Endothelial cell of umbilical vein (primary cell): Measurements from ENCODE around the gene WBP2. TPM values are rescaled to one million over a fixed set of nuclear protein-coding genes. Genes with fewer than 3 reads are reported as not detected.

ENCODE experiments used
- BruUV-seq: library from RNA; stranded (reverse); fragments of 400-500 nt; replicated peaks from 2 replicates; lab custom pipeline; 2021; lab: Mats Ljungman, UMichigan
- CTCF ChIA-PET: fragments of 300-600, 350-600 bp; sonication (Branson Sonifier 250); formaldehyde crosslinking; loops from one replicate; lab custom pipeline; 2021; ENCODE audit warnings: antibody characterized with exemption, inconsistent platforms; lab: Charles Lee
- POLR2A ChIA-PET: fragments of 300-600, 350-600 bp; sonication (Branson Sonifier 250); formaldehyde crosslinking; loops from one replicate; lab custom pipeline; 2021; ENCODE audit warnings: antibody characterized with exemption, inconsistent platforms; lab: Charles Lee
- DNase-seq: peaks from one replicate; pipeline ENCODE4 v3.0.0-alpha.2; 2011; ENCODE audit warnings: low read depth, low spot score
- FAIRE-seq: peaks from 2 replicates; lab custom pipeline; 2011; peaks lifted over from hg19 to GRCh38; lab: Jason Lieb, UNC
- H2AFZ ChIP-seq: 2 replicates; pipeline ENCODE4 v1.6.0; 2012; ENCODE audit warnings: low read depth, low read length, control low read depth, inconsistent platforms
- H3K27ac ChIP-seq: 2 replicates; pipeline ENCODE4 v1.5.1; 2011; ENCODE audit warnings: low read depth, mild to moderate bottlenecking, control low read depth, low read length, moderate library complexity; ENCODE audit not compliant: insufficient read depth
- H3K27me3 ChIP-seq, 2 experiments: 2 replicates each; pipeline versions ENCODE4 v1.6.0 to v1.6.1; 2011; ENCODE audit warnings: low read length in 2 of 2, mixed read lengths in 1 of 2; ENCODE audit not compliant: control insufficient read depth in 2 of 2, insufficient read depth in 2 of 2
- H3K36me3 ChIP-seq, 2 experiments: 2 replicates in 1 of 2; 3 replicates in 1 of 2; pipeline ENCODE4 v1.5.1; 2011; ENCODE audit warnings: low read length in 2 of 2, mild to moderate bottlenecking in 1 of 2, moderate library complexity in 1 of 2; ENCODE audit not compliant: control insufficient read depth in 2 of 2, insufficient read depth in 2 of 2; ENCODE audit errors: extremely low read depth in 1 of 2
- H3K4me1 ChIP-seq: 3 replicates; pipeline ENCODE4 v1.5.1; 2011; ENCODE audit warnings: mild to moderate bottlenecking, low read length; ENCODE audit not compliant: control insufficient read depth, insufficient read depth; ENCODE audit errors: extremely low read depth
- H3K4me2 ChIP-seq: 2 replicates; pipeline ENCODE4 v1.6.1; 2011; ENCODE audit warnings: low read length, control low read depth, mixed read lengths; ENCODE audit not compliant: insufficient read depth
- H3K4me3 ChIP-seq, 3 experiments: fragments of 200-600 bp in 1 of 3; sonication (generic), shearing (Covaris generic) in 1 of 3; replicated peaks in 1 of 3; 2 replicates each; pipeline ENCODE4 v1.5.1; 2011 to 2016; ENCODE audit warnings: control low read depth in 3 of 3, low read length in 3 of 3, mild to moderate bottlenecking in 2 of 3, inconsistent platforms in 1 of 3, low read depth in 1 of 3, moderate library complexity in 1 of 3; ENCODE audit not compliant: insufficient read depth in 1 of 3
- H3K79me2 ChIP-seq: 2 replicates; pipeline ENCODE4 v1.6.0; 2012; ENCODE audit warnings: low read length, inconsistent platforms; ENCODE audit not compliant: control insufficient read depth, insufficient read depth
- H3K9ac ChIP-seq: replicated peaks from 2 replicates; pipeline ENCODE3; 2011; ENCODE audit warnings: low read length, control low read depth; ENCODE audit not compliant: insufficient read depth; ENCODE audit errors: extremely low read depth
- H3K9me1 ChIP-seq: replicated peaks from 3 replicates; pipeline ENCODE4 v1.6.0; 2011; ENCODE audit warnings: mild to moderate bottlenecking, low read length; ENCODE audit not compliant: control insufficient read depth, insufficient read depth; ENCODE audit errors: extremely low read depth
- H3K9me3 ChIP-seq: replicated peaks from 2 replicates; pipeline ENCODE4 v1.5.1; 2012; ENCODE audit warnings: low read length, inconsistent platforms; ENCODE audit not compliant: control insufficient read depth, insufficient read depth
- H4K20me1 ChIP-seq: replicated peaks from 2 replicates; pipeline ENCODE3; 2011; ENCODE audit warnings: mild to moderate bottlenecking, low read length; ENCODE audit not compliant: control insufficient read depth, insufficient read depth; ENCODE audit errors: extremely low read depth
- EZH2 ChIP-seq: IDR thresholded peaks from 2 replicates; pipeline ENCODE4 v1.6.1; 2012; ENCODE audit warnings: borderline replicate concordance, low read depth, mild to moderate bottlenecking, moderate library complexity, low read length, inconsistent platforms; ENCODE audit not compliant: severe bottlenecking
- FOS ChIP-seq: IDR thresholded peaks from 2 replicates; pipeline ENCODE4 v1.6.1; 2011; ENCODE audit warnings: mild to moderate bottlenecking, low read length, moderate library complexity, borderline replicate concordance; ENCODE audit not compliant: insufficient read depth
- GATA2 ChIP-seq: IDR thresholded peaks from 2 replicates; pipeline ENCODE4 v1.7.0; 2011; ENCODE audit warnings: low read depth, mild to moderate bottlenecking, moderate library complexity, mixed read lengths, low read length; ENCODE audit not compliant: insufficient read length, insufficient read depth
- JUN ChIP-seq: IDR thresholded peaks from 2 replicates; pipeline ENCODE4 v1.6.1; 2011; ENCODE audit warnings: borderline replicate concordance, low read depth; ENCODE audit not compliant: insufficient read length, insufficient read depth
- MYC ChIP-seq: IDR thresholded peaks from one replicate; pipeline ENCODE4 v1.6.1; 2011; ENCODE audit warnings: mild to moderate bottlenecking, low read depth, low read length
- POLR2A ChIP-seq: IDR thresholded peaks from 2 replicates; pipeline ENCODE4 v1.6.1; 2012; ENCODE audit warnings: low read depth, mild to moderate bottlenecking, control low read depth, low read length
- POLR2AphosphoS5 ChIP-seq: IDR thresholded peaks from 2 replicates; pipeline ENCODE4 v1.6.1; 2012; ENCODE audit warnings: low read depth, mild to moderate bottlenecking, control low read depth, low read length, moderate library complexity; ENCODE audit not compliant: insufficient read depth
- dilution Hi-C: fragments of 300-500 bp; cut with MboI; formaldehyde crosslinking; loops from one replicate; pipeline ENCODE4 v1.15.0; 2019; ENCODE audit warnings: low sequenced_read_pairs; ENCODE audit not compliant: extremely low pct_ligation_motif_present
- intact Hi-C: fragments of 100-400 bp; cut with micrococcal nuclease; formaldehyde crosslinking; loops from one replicate; pipeline ENCODE4 v1.10.0; 2022
- polyA plus RNA-seq, 4 experiments: library from polyadenylated mRNA; depleted of rRNA in 3 of 4; stranded (reverse) in 3 of 4; unstranded in 1 of 4; fragments of >200 nt; gene quantifications; 2 replicates each; pipeline versions ENCODE4 v1.2.1 to v1.2.3, GENCODE V29; 2011 to 2012; ENCODE audit warnings: missing spikeins in 1 of 4
- total RNA-seq: library from RNA; stranded (reverse); gene quantifications from 2 replicates; pipeline ENCODE4 v1.2.3, GENCODE V29; 2021
- TF ChIP-seq, protein P1 (sequence below), 2 donors: IDR thresholded peaks; 1 replicate in 1 of 2; 2 replicates in 1 of 2; pipeline ENCODE4 v1.5.1; 2011; ENCODE audit warnings: low read length in 2 of 2, mild to moderate bottlenecking in 2 of 2, moderate library complexity in 2 of 2, control low read depth in 1 of 2, inconsistent platforms in 1 of 2, low read depth in 1 of 2; ENCODE audit not compliant: insufficient read depth in 1 of 2; ENCODE audit errors: extremely low read depth in 1 of 2
- TF ChIP-seq, protein P2 (sequence below): IDR thresholded peaks from 2 replicates; pipeline ENCODE4 v1.6.1; 2011; ENCODE audit not compliant: insufficient read depth, insufficient read length

Gene WBP2
- total and polyA plus RNA-seq, 2 donors (not counting 3 experiments of a cell fraction or from before 2014, with no cell fraction given) = 81.5 to 126 TPM

DNA sequence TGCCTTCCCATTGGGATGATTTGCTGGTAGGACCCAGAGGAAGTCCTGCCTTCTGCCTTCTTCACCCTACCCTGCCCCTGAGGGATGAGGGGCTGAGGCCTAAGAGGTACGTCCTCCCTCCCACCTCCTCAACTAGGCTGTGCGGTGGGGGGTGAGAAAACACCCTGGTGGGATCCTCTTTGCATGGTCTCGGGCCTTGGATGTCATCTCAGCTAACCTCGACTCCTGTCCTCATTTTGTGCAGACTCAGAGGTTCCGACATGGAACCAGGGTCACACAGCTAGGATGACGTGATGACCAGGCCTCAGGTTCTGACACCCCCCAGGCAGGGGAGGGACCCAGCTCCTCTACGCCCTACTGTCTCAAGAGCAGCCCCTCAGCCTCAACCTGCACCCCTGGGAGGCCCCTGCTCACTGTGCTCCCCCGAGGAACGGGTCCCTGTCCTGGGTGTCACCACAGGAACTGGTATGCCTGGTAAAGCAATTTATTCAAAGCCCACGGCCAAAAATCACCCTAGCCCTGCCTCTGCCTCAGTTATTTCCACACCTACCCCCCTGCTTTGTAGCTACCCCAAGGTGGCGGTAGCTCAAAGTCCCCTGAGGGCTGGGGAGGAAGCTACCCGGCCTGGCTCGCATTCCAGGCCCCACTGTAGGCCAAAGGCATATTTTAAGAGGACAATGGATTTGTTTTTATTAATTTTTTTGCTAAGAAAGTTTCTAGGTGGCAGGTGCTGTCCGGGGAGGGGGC, 28.4 kb downstream of the WBP2 start:
- TF ChIP-seq POLR2A (no peak), FOS (no peak), EZH2 (no peak), POLR2AphosphoS5 (no peak), MYC (no peak), JUN (no peak), GATA2 (no peak)
- TF ChIP-seq, protein P1, sequence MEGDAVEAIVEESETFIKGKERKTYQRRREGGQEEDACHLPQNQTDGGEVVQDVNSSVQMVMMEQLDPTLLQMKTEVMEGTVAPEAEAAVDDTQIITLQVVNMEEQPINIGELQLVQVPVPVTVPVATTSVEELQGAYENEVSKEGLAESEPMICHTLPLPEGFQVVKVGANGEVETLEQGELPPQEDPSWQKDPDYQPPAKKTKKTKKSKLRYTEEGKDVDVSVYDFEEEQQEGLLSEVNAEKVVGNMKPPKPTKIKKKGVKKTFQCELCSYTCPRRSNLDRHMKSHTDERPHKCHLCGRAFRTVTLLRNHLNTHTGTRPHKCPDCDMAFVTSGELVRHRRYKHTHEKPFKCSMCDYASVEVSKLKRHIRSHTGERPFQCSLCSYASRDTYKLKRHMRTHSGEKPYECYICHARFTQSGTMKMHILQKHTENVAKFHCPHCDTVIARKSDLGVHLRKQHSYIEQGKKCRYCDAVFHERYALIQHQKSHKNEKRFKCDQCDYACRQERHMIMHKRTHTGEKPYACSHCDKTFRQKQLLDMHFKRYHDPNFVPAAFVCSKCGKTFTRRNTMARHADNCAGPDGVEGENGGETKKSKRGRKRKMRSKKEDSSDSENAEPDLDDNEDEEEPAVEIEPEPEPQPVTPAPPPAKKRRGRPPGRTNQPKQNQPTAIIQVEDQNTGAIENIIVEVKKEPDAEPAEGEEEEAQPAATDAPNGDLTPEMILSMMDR (IDR thresholded peaks at IDR 0.05; ENCODE audit: extremely low read depth in 1 of 2, insufficient read depth in 1 of 2, low read depth in 1 of 2, low read length in 2 of 2) = no peak
- TF ChIP-seq, protein P2, sequence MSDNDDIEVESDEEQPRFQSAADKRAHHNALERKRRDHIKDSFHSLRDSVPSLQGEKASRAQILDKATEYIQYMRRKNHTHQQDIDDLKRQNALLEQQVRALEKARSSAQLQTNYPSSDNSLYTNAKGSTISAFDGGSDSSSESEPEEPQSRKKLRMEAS = no peak

More for the DNA sequence above, 28.4 kb downstream of the WBP2 start:
- H3K9ac ChIP-seq = no peak overlapping the region
- no peaks in the 10 kb centered on the region for H3K27me3 ChIP-seq
- H3K9me3 ChIP-seq = no peaks in the 10 kb centered on the region
- no peaks in the 10 kb centered on the region for H4K20me1 ChIP-seq
- no peak overlapping the region for H3K4me2 ChIP-seq
- no peaks in the 10 kb centered on the region for H3K9me1 ChIP-seq
- FAIRE-seq (no peak), DNase-seq (no peak)
- BruUV-seq = no TSS peak
- peak overlapping the region; percentile 22 for H3K27ac ChIP-seq
- H2AFZ ChIP-seq = no peak overlapping the region
- peaks cover 7% of the 10 kb centered on the region for H3K4me1 ChIP-seq
- CTCF ChIA-PET = interaction anchor here (0.6 to 6.3 kb wide), 32 partner anchors 8 to 375 kb away, joined by 3 to 73 read pairs (median 5); partner anchors contain the start of genes GALK1, SMIM5, UNC13D and UNK
- no peaks in the 10 kb centered on the region for H3K79me2 ChIP-seq
- POLR2A ChIA-PET = interaction anchor here (0.6 to 1.2 kb wide), 3 partner anchors 47 to 54 kb away, joined by 3 to 9 read pairs (median 3); a partner anchor contains a TSS
- H3K36me3 ChIP-seq = peaks cover 0 to 16% of the 10 kb centered on the region in 2 experiments
- dilution Hi-C loops = no loop called here
- intact Hi-C loops = loop anchor here (1.0 kb wide), 5 partner anchors 29 to 62 kb away; partner anchors contain the start of gene WBP2
- H3K4me3 ChIP-seq = no peak overlapping the region
